ENCODE data around the gene RICTOR.

Gene RICTOR

GRCh38 chr5:39063037-39063436, 11.2 kb downstream of the RICTOR start:
- no peak overlapping the region for H3K27ac ChIP-seq
- TF ChIP-seq ZFX (IDR thresholded peaks at IDR 0.05) (no peak), CTCF (conservative IDR thresholded peaks at IDR 0.05) (no peak)

- H3K27ac ChIP-seq = no peak overlapping the region
- no peak for TF ChIP-seq ZFX (IDR thresholded peaks at IDR 0.05)
- no peak for TF ChIP-seq CTCF (conservative IDR thresholded peaks at IDR 0.05)
Observed at GRCh38 chr5:39062530-39062929, 11.7 kb downstream of the RICTOR start.

GRCh38 chr5:39062104-39062503, 12.1 kb downstream of the RICTOR start:
- TF ChIP-seq ZFX (IDR thresholded peaks at IDR 0.05) (no peak), CTCF (conservative IDR thresholded peaks at IDR 0.05) (no peak)

GRCh38 chr5:39059064-39059463, 15.1 kb downstream of the RICTOR start:
- H3K27ac ChIP-seq = no peak overlapping the region
- no peak for TF ChIP-seq CTCF (conservative IDR thresholded peaks at IDR 0.05)
- TF ChIP-seq ZFX (IDR thresholded peaks at IDR 0.05) = no peak

More at GRCh38 chr5:39062104-39062503, 12.1 kb downstream of the RICTOR start:
- no peak overlapping the region for H3K27ac ChIP-seq

- TF ChIP-seq ZFX (IDR thresholded peaks at IDR 0.05) (no peak), CTCF (conservative IDR thresholded peaks at IDR 0.05) (no peak)
- H3K27ac ChIP-seq = no peak overlapping the region
Observed at GRCh38 chr5:39058178-39058921, 15.8 kb downstream of the RICTOR start.

GRCh38 chr5:39057734-39058133, 16.5 kb downstream of the RICTOR start:
- TF ChIP-seq CTCF (conservative IDR thresholded peaks at IDR 0.05) = no peak
- no peak for TF ChIP-seq ZFX (IDR thresholded peaks at IDR 0.05)
- H3K27ac ChIP-seq = no peak overlapping the region

GRCh38 chr5:39055768-39056398, 18.3 kb downstream of the RICTOR start:
- no peak overlapping the region for H3K27ac ChIP-seq
- no peak for TF ChIP-seq CTCF (conservative IDR thresholded peaks at IDR 0.05)
- TF ChIP-seq ZFX (IDR thresholded peaks at IDR 0.05) = no peak

All from C4-2B (cell line).